ENCODE results near the gene UBAP1. TPM values are rescaled to one million over a fixed set of nuclear protein-coding genes. Genes with fewer than 3 reads are reported as not detected.
"Not testable (repeated sequence)": the region's sequence is repeated elsewhere in the genome, so short reads cannot be mapped to it uniquely, and the experiment has no call there.

UBAP1 gene
- total RNA-seq, 1 experiment from 2014 or later: 29.4 TPM

GRCh38 chr9:34292552-34292951, 113.7 kb downstream of the UBAP1 start:
- Mint-ChIP-seq H3K36me3 (ENCODE audit: insufficient read depth, unreplicated experiment) (no peaks in the 10 kb centered on the region), H3K4me1 (ENCODE audit: low read depth, unreplicated experiment) (no peaks in the 10 kb centered on the region), H3K9me3 (ENCODE audit: low read depth, unreplicated experiment) (no peaks in the 10 kb centered on the region), H3K4me3 (ENCODE audit: low read depth, unreplicated experiment) (no peak overlapping the region), H3K27ac (ENCODE audit: unreplicated experiment) (no peak overlapping the region), H3K27me3 (ENCODE audit: unreplicated experiment) (no peaks in the 10 kb centered on the region)
- no TSS peak for BruUV-seq (replicated peaks)
- TF ChIP-seq CTCF (IDR thresholded peaks at IDR 0.05; ENCODE audit: unreplicated experiment): no peak
- CTCF ChIA-PET: no interaction called here
- intact Hi-C loops (cut with micrococcal nuclease; ENCODE audit: unreplicated experiment): no loop called here
- no peak for DNase-seq

DNA sequence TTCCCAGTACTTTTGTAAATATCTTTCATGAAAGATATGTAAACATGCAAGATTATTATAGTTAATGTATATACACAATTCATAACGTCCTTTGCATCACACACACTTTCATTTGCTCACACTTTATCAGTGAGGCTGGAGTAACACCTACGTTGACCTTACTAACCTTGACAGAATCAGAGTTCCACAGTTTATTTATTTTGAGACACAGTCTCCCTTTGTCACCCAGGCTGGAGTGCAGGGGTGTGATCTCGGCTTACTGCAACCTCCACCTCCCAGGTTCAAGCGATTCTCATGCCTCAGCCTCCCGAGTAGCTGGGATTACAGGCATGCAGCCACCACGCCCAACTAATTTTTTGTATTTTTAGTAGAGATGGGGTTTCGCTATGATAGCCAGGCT, 122.2 kb downstream of the UBAP1 start:
- H3K36me3 Mint-ChIP-seq (ENCODE audit: insufficient read depth, unreplicated experiment); H3K9me3 Mint-ChIP-seq (ENCODE audit: low read depth, unreplicated experiment); CTCF ChIA-PET; H3K4me3 Mint-ChIP-seq (ENCODE audit: low read depth, unreplicated experiment); DNase-seq; H3K27ac Mint-ChIP-seq (ENCODE audit: unreplicated experiment); H3K4me1 Mint-ChIP-seq (ENCODE audit: low read depth, unreplicated experiment); BruUV-seq (replicated peaks); H3K27me3 Mint-ChIP-seq (ENCODE audit: unreplicated experiment); intact Hi-C loops (cut with micrococcal nuclease; ENCODE audit: unreplicated experiment): not testable (repeated sequence)

Other genes starting within 250 kb of the UBAP1 start
- gene UBAP2, start 130.2 kb upstream of the UBAP1 start, total RNA-seq (2022): 45.5 and 48.4 TPM in 2 replicates
- gene DCAF12, start 52.3 kb upstream of the UBAP1 start, total RNA-seq (2022): 20.8 and 24.4 TPM in 2 replicates
- 4.1 and 4.2 TPM in 2 replicates for gene KIF24, start 150.2 kb downstream of the UBAP1 start, total RNA-seq (2022)
- 10.1 and 12.2 TPM in 2 replicates for gene NUDT2, start 150.5 kb downstream of the UBAP1 start, total RNA-seq (2022)
- gene MYORG, start 197.9 kb downstream of the UBAP1 start, total RNA-seq (2022): 11.5 and 12.5 TPM in 2 replicates

All from Calu3 (cell line).